Omental fat pad (tissue), 4 donors: ENCODE measurements around the gene TAOK2. TPM values are rescaled to one million over a fixed set of nuclear protein-coding genes. Genes with fewer than 3 reads are reported as not detected.

Experiments used
- ATAC-seq: fragments of 150-250 bp; one replicate; pipeline ENCODE4 v1.9.1; 2016; ENCODE audit warnings: mild to moderate bottlenecking, moderate library complexity; ENCODE audit not compliant: low FRiP score
- DNase-seq: peaks from one replicate; pipeline ENCODE4 v3.0.0-alpha.2; 2019; ENCODE audit warnings: low spot score
- total RNA-seq, 4 donors: library from RNA; depleted of rRNA; stranded (reverse); fragments of >200 nt; gene quantifications; one replicate each; pipeline ENCODE4 v1.1.0, GENCODE V29; 2016
- TF ChIP-seq, protein P1 (sequence below), 3 donors: fragments of 450-650 bp; IDR thresholded peaks; one replicate each; pipeline ENCODE4 v1.5.1; 2016 to 2017; ENCODE audit warnings: antibody characterized with exemption in 3 of 3, mild to moderate bottlenecking in 3 of 3, moderate library complexity in 2 of 3

The TAOK2 gene
- total RNA-seq, 4 donors from 2014 or later: 25.1 to 90.0 (median 43.2) TPM

DNA sequence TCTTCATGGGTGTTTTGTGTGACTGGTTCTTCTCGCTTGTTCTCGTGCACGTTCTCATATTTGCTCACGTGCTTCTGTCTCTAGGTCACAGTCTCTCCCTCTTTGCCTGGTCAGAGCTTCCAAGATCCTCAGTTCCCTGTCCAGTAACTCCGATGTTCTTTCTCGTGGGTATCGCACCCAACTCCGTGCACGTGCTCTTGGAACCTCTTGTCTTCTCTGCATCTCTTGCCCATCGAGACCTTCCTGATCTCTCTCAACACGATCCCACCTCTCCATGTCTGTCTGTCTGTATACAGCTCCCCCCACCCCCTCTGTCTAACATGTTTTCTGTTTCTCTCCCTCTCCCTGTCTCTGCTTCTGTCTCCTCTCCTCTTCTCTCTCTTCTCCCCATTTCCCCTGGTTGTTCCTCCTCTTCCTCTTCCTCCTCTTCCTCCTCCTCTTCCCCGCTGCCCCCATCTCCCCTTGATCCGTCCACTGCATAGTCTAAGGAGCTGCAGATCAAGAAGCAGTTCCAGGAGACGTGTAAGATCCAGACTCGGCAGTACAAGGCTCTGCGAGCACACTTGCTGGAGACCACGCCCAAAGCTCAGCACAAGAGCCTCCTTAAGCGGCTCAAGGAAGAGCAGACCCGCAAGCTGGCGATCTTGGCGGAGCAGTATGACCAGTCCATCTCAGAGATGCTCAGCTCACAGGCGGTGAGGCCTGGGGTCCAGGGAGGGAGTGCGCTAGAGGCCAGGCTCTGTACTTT is 15.6 kb downstream of the TAOK2 start:
- ATAC-seq (no peak), DNase-seq (no peak)
- TF ChIP-seq, protein P1, sequence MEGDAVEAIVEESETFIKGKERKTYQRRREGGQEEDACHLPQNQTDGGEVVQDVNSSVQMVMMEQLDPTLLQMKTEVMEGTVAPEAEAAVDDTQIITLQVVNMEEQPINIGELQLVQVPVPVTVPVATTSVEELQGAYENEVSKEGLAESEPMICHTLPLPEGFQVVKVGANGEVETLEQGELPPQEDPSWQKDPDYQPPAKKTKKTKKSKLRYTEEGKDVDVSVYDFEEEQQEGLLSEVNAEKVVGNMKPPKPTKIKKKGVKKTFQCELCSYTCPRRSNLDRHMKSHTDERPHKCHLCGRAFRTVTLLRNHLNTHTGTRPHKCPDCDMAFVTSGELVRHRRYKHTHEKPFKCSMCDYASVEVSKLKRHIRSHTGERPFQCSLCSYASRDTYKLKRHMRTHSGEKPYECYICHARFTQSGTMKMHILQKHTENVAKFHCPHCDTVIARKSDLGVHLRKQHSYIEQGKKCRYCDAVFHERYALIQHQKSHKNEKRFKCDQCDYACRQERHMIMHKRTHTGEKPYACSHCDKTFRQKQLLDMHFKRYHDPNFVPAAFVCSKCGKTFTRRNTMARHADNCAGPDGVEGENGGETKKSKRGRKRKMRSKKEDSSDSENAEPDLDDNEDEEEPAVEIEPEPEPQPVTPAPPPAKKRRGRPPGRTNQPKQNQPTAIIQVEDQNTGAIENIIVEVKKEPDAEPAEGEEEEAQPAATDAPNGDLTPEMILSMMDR (IDR thresholded peaks at IDR 0.05): no peak

DNA sequence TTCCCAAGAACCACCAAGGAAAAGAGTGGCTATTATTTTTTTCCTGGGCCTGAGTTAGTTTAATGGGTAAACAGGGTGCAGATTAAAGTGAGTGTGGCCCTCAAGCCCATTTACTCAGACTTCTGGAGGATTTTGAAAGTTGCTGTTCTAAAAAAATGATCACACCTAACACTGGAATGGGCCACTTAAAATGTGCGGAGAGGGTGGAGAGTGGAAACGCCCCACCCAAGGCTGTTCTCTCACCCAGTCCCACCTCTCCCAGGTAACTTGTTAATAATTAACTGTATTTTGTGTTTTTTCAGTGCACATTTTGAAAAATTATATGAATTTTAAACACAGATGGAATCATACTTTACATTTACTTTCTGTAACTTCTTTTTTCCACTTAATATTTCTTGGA is 16.4 kb downstream of the TAOK2 start:
- DNase-seq (no peak), ATAC-seq (no peak)
- TF ChIP-seq, protein P1 (IDR thresholded peaks at IDR 0.05): no peak

DNA sequence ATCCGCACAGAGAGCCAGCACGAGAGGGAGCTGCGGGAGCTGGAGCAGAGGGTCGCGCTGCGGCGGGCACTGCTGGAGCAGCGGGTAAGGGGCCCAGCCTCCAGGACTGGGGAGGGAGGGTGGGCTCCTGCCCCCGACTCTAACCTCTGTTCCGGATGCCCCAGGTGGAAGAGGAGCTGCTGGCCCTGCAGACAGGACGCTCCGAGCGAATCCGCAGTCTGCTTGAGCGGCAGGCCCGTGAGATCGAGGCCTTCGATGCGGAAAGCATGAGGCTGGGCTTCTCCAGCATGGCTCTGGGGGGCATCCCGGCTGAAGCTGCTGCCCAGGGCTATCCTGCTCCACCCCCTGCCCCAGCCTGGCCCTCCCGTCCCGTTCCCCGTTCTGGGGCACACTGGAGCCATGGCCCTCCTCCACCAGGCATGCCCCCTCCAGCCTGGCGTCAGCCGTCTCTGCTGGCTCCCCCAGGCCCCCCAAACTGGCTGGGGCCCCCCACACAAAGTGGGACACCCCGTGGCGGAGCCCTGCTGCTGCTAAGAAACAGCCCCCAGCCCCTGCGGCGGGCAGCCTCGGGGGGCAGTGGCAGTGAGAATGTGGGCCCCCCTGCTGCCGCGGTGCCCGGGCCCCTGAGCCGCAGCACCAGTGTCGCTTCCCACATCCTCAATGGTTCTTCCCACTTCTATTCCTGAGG is 17.4 kb downstream of the TAOK2 start:
- TF ChIP-seq, protein P1 (IDR thresholded peaks at IDR 0.05): no peak
- ATAC-seq (no peak), DNase-seq (no peak)

DNA sequence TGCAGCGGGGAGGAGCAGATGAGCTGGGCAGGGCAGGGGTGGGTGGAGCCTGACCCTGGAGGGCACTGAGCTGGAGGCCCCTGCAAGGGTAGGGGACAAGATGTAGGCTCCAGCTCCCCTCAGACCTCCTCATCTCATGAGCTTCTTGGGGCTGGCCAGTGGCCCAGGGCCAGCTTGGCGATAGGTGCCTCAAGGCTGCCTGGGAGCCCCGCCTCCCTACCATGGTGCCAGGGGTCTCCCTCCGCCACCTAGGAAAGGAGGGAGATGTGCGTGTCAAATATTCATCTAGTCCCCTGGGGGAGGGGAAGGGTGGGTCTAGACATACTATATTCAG is 17.9 kb downstream of the TAOK2 start:
- DNase-seq: no peak
- TF ChIP-seq, protein P1 (IDR thresholded peaks at IDR 0.05): no peak
- no peak for ATAC-seq

DNA sequence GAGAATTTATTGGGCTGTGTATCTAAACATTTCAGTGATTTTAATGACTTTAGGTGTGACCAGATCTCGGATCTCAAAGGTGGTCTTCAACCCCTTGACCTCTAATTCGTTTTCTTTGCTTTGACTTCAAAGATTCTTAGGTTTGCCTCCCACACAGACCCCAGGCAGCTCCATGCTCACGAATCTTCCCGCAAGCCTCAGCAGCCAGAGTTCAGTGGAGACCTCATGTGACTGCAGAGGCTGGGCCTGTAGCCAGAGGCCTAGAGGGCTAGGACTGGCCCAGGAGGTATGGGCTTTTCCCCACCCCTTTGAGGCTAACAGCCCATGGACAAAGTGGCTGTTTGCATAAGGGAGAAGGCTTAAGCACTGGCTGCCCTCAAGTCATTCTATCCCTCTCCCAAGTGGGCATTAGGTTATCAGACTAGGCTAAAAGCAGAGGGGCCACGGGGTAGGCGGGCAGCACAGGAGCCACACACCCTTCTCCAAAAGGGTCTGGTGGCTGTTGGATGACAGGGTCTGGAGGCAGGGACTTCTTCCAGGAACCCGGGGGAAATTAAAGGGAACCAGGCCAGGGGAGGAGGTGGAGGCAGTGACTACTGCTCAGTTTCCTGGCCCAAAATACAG is 18.8 kb downstream of the TAOK2 start:
- DNase-seq: no peak
- ATAC-seq: no peak
- TF ChIP-seq, protein P1 (IDR thresholded peaks at IDR 0.05): no peak

DNA sequence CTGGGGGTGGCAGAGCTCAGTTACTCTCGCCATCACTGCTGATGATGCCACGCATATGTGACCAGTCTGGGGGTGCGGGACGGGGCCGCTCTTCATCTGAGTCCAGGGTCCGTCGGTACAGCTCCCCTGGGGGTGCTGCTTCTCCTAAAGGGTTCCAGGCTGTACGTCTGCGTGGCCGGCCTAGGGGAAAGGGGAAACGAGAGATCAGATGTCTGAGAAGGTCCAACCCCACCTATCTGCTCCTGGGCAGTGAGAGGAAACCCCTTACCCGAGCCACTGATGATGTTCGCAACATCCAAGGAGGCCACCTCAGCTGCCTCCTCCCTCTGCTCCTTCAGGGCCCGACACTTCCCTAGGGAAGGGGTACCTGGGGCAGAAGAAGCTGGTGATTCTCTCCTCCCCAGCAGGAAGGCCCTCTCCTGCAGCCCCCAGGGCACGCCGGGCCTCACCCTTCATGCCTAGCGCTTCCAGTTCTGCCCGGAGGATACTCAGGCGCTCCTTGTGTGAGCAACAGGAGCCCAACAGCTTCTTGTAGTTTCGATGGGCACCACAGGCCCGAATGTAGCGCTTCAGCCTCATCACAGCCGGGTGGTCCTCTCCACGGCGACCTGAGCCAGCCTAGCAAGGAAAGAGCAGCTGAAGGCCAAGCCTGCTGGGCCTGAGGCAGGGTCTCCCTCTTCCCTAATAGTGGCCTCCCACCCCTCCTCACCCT is 19.7 kb downstream of the TAOK2 start:
- DNase-seq (no peak), ATAC-seq (no peak)
- TF ChIP-seq, protein P1 (IDR thresholded peaks at IDR 0.05): no peak
